ENCODE data around the gene METTL23.

- TF ChIP-seq CTCF (IDR thresholded peaks at IDR 0.05) (no peak), POLR2A (IDR thresholded peaks at IDR 0.05; ENCODE audit: low read depth) (no peak), EP300 (IDR thresholded peaks at IDR 0.05) (no peak), POLR2AphosphoS5 (IDR thresholded peaks at IDR 0.05) (no peak)
Measured at GRCh38 chr17:76706817-76707216, 19.8 kb upstream of the METTL23 start.

Measured in esophagus muscularis mucosa (tissue), 4 donors.